Measurements from ENCODE around the gene PLCB4. TPM values are rescaled to one million over a fixed set of nuclear protein-coding genes. Genes with fewer than 3 reads are reported as not detected.

Gene PLCB4
- total RNA-seq, 1 experiment from 2014 or later, result 14.9 TPM

DNA sequence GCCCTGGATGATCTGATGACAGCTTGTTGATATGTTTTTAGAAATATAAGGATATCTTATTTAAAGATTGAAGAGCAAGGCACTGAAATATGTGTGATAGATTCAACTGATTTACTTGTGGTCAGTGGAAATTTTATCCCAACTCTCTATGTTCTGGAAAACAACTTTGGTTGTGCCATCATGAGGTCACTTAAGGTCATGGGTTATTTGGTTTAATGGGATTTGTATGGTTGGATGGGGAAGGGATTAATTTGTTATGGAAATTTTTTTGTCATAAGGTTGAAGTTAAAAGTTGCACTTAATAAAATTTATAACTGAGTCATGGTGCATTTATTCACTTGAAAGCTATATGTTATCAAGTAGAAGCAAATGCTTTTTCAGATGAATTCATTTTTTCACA lies 231.2 kb downstream of the PLCB4 start:
- Histone ChIP-seq H3K27me3 (ENCODE audit: insufficient read depth, low read depth) (no peaks in the 10 kb centered on the region), H3K9me3 (ENCODE audit: insufficient read depth, low read depth) (no peaks in the 10 kb centered on the region), H3F3A (ENCODE audit: insufficient read depth, low read depth) (no peaks in the 10 kb centered on the region), H3K4me2 (no peak overlapping the region), H3K27ac (no peak overlapping the region), H3K4me1 (replicated peaks; ENCODE audit: insufficient read depth) (peaks cover 7% of the 10 kb centered on the region; the same call in 1 of the 2 replicates), H3K36me3 (ENCODE audit: low read depth) (no peaks in the 10 kb centered on the region), H2AFZ (no peak overlapping the region), H4K20me1 (ENCODE audit: insufficient read depth) (no peaks in the 10 kb centered on the region), H3K9me2 (ENCODE audit: insufficient read depth) (no peaks in the 10 kb centered on the region; the same call in 1 of the 2 replicates), H3K79me2 (ENCODE audit: low read depth) (no peaks in the 10 kb centered on the region), H3K4me3 (no peak overlapping the region)
- no TSS peak for BruUV-seq (replicated peaks)
- ChIA-PET POLR2A (ENCODE audit: unreplicated experiment) (no interaction called here), CTCF (no interaction called here)
- intact Hi-C loops (cut with micrococcal nuclease; ENCODE audit: unreplicated experiment), result no loop called here
- no peak for TF ChIP-seq EZH2 (IDR thresholded peaks at IDR 0.05; ENCODE audit: low read depth)
- no peak for TF ChIP-seq CTCF (conservative IDR thresholded peaks at IDR 0.05)
- no peak for DNase-seq

DNA sequence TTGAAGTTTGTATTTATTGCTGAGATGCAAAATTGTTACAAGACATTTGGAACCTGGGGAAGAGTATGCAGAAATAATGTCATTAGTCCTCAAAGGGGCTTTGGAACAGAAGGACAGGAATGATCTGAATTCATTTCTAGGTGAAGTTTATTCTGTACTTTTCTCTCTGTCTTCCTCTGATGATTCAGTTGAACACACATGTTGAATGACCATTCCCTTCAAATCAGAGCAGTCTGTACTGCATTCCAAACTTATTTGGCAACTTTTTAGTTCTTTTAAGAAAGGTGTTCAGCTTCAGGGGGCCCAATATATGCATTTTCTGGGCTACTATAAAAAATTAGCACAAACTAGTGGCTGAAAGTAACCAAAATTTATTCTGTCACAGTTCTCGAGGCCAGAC lies 231.6 kb downstream of the PLCB4 start:
- no peak overlapping the region for H3K27ac ChIP-seq
- TF ChIP-seq CTCF (conservative IDR thresholded peaks at IDR 0.05) (no peak), EZH2 (IDR thresholded peaks at IDR 0.05; ENCODE audit: low read depth) (no peak)
- H2AFZ ChIP-seq, result no peak overlapping the region
- H3K36me3 ChIP-seq (ENCODE audit: low read depth), result no peaks in the 10 kb centered on the region
- no peak for DNase-seq
- no peak overlapping the region for H3K4me3 ChIP-seq
- ChIA-PET CTCF (no interaction called here), POLR2A (ENCODE audit: unreplicated experiment) (no interaction called here)
- H3K9me3 ChIP-seq (ENCODE audit: insufficient read depth, low read depth), result no peaks in the 10 kb centered on the region
- BruUV-seq (replicated peaks), result no TSS peak
- no peaks in the 10 kb centered on the region for H3K79me2 ChIP-seq (ENCODE audit: low read depth)
- H3K27me3 ChIP-seq (ENCODE audit: insufficient read depth, low read depth), result no peaks in the 10 kb centered on the region
- intact Hi-C loops (cut with micrococcal nuclease; ENCODE audit: unreplicated experiment), result no loop called here
- H3F3A ChIP-seq (ENCODE audit: insufficient read depth, low read depth), result no peaks in the 10 kb centered on the region
- H3K4me2 ChIP-seq, result no peak overlapping the region
- H3K9me2 ChIP-seq (ENCODE audit: insufficient read depth), result no peaks in the 10 kb centered on the region; the same call in 1 of the 2 replicates
- peaks cover 7% of the 10 kb centered on the region; the same call in 1 of the 2 replicates for H3K4me1 ChIP-seq (replicated peaks; ENCODE audit: insufficient read depth)
- H4K20me1 ChIP-seq (ENCODE audit: insufficient read depth), result no peaks in the 10 kb centered on the region

- CTCF ChIA-PET, result no interaction called here
- Histone ChIP-seq H3K9me3 (ENCODE audit: insufficient read depth, low read depth) (no peaks in the 10 kb centered on the region), H3K9me2 (ENCODE audit: insufficient read depth) (no peaks in the 10 kb centered on the region; the same call in 1 of the 2 replicates), H3K4me3 (no peak overlapping the region), H3K4me2 (0 out of 2 replicates have a peak overlapping the region, but pooled peaks have one; percentile 11), H2AFZ (no peak overlapping the region), H3K27ac (no peak overlapping the region), H3K36me3 (ENCODE audit: low read depth) (no peaks in the 10 kb centered on the region), H4K20me1 (ENCODE audit: insufficient read depth) (no peaks in the 10 kb centered on the region), H3K4me1 (replicated peaks; ENCODE audit: insufficient read depth) (peaks cover 12% of the 10 kb centered on the region; the same call in 1 of the 2 replicates), H3K79me2 (ENCODE audit: low read depth) (no peaks in the 10 kb centered on the region), H3F3A (ENCODE audit: insufficient read depth, low read depth) (no peaks in the 10 kb centered on the region), H3K27me3 (ENCODE audit: insufficient read depth, low read depth) (no peaks in the 10 kb centered on the region)
- no TSS peak for BruUV-seq (replicated peaks)
- POLR2A ChIA-PET (ENCODE audit: unreplicated experiment), result no interaction called here
- no peak for TF ChIP-seq CTCF (conservative IDR thresholded peaks at IDR 0.05)
- TF ChIP-seq EZH2 (IDR thresholded peaks at IDR 0.05; ENCODE audit: low read depth), result no peak
- intact Hi-C loops (cut with micrococcal nuclease; ENCODE audit: unreplicated experiment), result no loop called here
- peak; percentile 10 to 62 for DNase-seq
Measured at GRCh38 chr20:9301129-9302090, 232.5 kb downstream of the PLCB4 start.

All from PC-9 (cell line).